LHCN-M2 (cell line): ENCODE results near the gene CEACAM18. TPM values are rescaled to one million over a fixed set of nuclear protein-coding genes. Genes with fewer than 3 reads are reported as not detected.

ENCODE experiments used
- DNase-seq: peaks from one replicate; pipeline ENCODE4 v3.0.0-alpha.2; 2012; ENCODE audit warnings: low read depth
- total RNA-seq: library from RNA; depleted of rRNA; stranded (reverse); fragments of >200 nt; gene quantifications from 2 replicates; pipeline ENCODE4 v1.2.3, GENCODE V29; 2014; rRNA removed

CEACAM18 gene
- total RNA-seq, 1 experiment from 2014 or later: not detected

- no peak for DNase-seq
Measured at GRCh38 chr19:51531349-51532315, 53.3 kb downstream of the CEACAM18 start, which contains the start of gene SIGLEC6. Gene SIGLEC6, minus strand, starts transcription at chr19:51531670. Its CDS starts 22 bp downstream, at chr19:51531648.

DNA sequence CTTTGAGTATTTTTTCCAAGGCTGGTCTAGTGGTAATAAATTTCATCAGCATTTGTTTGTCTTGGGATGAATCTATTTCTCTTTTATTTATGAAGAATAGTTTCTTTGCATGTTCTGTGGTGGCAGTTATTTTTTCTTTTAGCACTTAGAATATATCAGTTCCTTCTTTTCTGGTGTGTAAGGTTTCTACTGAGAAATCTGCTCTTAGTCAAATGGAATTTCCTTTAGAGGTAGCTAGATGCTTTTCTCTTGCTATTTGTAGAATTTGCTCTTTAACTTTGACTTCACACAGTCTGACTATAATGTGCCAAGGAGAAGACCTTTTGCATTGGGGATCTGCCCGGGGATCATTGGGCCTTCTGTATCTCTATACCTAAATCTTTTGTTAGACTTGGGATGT is 57.2 kb downstream of the CEACAM18 start:
- DNase-seq: no peak

DNA sequence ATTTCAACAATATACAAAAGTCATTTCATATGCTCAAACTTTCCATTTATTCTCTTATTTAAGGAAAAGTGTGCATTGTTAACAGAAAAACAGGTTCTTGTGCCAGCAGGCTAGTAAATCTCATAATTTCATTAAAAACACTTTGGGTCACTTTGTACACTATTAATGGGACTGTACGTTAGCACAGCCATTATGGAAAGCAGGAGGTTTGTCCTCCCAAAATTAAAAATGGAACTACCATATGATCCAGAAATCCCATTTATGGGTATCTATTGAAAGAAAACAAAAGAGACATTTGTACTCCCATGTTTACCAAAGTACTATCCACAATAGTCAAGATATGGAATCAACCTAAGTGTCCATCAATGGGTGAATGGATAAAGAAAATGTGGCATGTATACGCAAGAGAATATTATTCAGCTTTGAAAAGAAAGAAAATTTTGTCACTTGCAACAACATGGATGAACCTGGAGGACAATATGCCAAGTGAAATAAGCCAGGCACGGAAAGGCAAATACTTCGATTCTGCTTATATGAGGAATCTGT is 61.6 kb downstream of the CEACAM18 start:
- no peak for DNase-seq

Other genes starting within 250 kb of the CEACAM18 start
- not detected in 2 replicates for gene SIGLECL1, start 227.5 kb upstream of the CEACAM18 start, total RNA-seq
- not detected in 2 replicates for gene IGLON5, start 166.9 kb upstream of the CEACAM18 start, total RNA-seq
- 0.77 and 1.2 TPM in 2 replicates for gene VSIG10L, start 136.4 kb upstream of the CEACAM18 start, total RNA-seq
- gene ETFB, start 112.2 kb upstream of the CEACAM18 start, total RNA-seq: 93.4 and 100 TPM in 2 replicates
- gene CLDND2, start 109.5 kb upstream of the CEACAM18 start, total RNA-seq: not detected in 2 replicates
- not detected in 2 replicates for gene NKG7, start 105.9 kb upstream of the CEACAM18 start, total RNA-seq
- gene LIM2, start 90.6 kb upstream of the CEACAM18 start, total RNA-seq: not detected in 2 replicates
- not detected in 2 replicates for gene C19orf84, start 87.9 kb upstream of the CEACAM18 start, total RNA-seq
- gene SIGLEC10, start 60.9 kb upstream of the CEACAM18 start, total RNA-seq: not detected in 2 replicates
- gene SIGLEC8, start 20.1 kb upstream of the CEACAM18 start, total RNA-seq: not detected in 2 replicates
- gene SIGLEC12, start 23.3 kb downstream of the CEACAM18 start, total RNA-seq: not detected in 2 replicates
- not detected in 2 replicates for gene SIGLEC6, start 53.1 kb downstream of the CEACAM18 start, total RNA-seq
- 2.9 and 4.0 TPM in 2 replicates for gene ZNF175, start 92.7 kb downstream of the CEACAM18 start, total RNA-seq
- gene SIGLEC5, start 151.9 kb downstream of the CEACAM18 start, total RNA-seq: not detected in 2 replicates
- gene SIGLEC14, start 168.3 kb downstream of the CEACAM18 start, total RNA-seq: not detected in 2 replicates
- gene SPACA6, start 214.8 kb downstream of the CEACAM18 start, total RNA-seq: 12.9 and 27.3 TPM in 2 replicates
- gene HAS1, start 245.5 kb downstream of the CEACAM18 start, total RNA-seq: 59.1 and 139 TPM in 2 replicates